K562 (cell line): ENCODE measurements around the gene CPSF4. TPM values are rescaled to one million over a fixed set of nuclear protein-coding genes. Genes with fewer than 3 reads are reported as not detected.

ENCODE experiments used
- ADNP ChIP-seq: fragments of 200-800 bp; sonication (Bioruptor generic); IDR thresholded peaks from 2 replicates; pipeline ENCODE4 v1.6.1; 2016; ENCODE audit warnings: missing genetic modification characterization, missing compliant biosample characterization
- BRF2 ChIP-seq: IDR thresholded peaks from 3 replicates; pipeline ENCODE4 v1.6.1; 2011; ENCODE audit warnings: borderline replicate concordance, mild to moderate bottlenecking; ENCODE audit not compliant: insufficient read length, insufficient read depth
- ELF2 ChIP-seq: fragments of 250-450 bp; sonication (Bioruptor Pico); IDR thresholded peaks from 2 replicates; pipeline ENCODE4 v1.5.0; 2021; ENCODE audit warnings: mild to moderate bottlenecking
- GABPB1 ChIP-seq: sonication (generic); formaldehyde crosslinking; IDR thresholded peaks from 2 replicates; pipeline ENCODE4 v1.8.0; 2022; ENCODE audit warnings: mild to moderate bottlenecking, missing genetic modification reagents
- ID3 ChIP-seq, 2 experiments: fragments of 250-450 bp in 1 of 2; fragments of 450-650 bp in 1 of 2; sonication (Bioruptor Pico) in 1 of 2; IDR thresholded peaks; 2 replicates each; pipeline versions ENCODE4 v1.6.1 to v1.8.0; 2016 to 2021; ENCODE audit warnings: mild to moderate bottlenecking in 2 of 2, moderate library complexity in 2 of 2, missing compliant biosample characterization in 1 of 2, missing genetic modification characterization in 1 of 2
- KAT7 ChIP-seq: sonication (generic); formaldehyde crosslinking; IDR thresholded peaks from 2 replicates; pipeline ENCODE4 v1.8.0; 2022; ENCODE audit warnings: missing genetic modification reagents, mild to moderate bottlenecking, borderline replicate concordance
- KDM5B ChIP-seq: fragments of 200-600 bp; sonication (generic); IDR thresholded peaks from 2 replicates; pipeline ENCODE4 v1.6.1; 2012; ENCODE audit warnings: low read depth, mild to moderate bottlenecking, moderate library complexity, low read length, control low read depth, inconsistent platforms; ENCODE audit not compliant: insufficient replicate concordance
- KHSRP ChIP-seq: fragments of 450-650 bp; IDR thresholded peaks from 2 replicates; pipeline ENCODE4 v1.6.1; 2017
- MCM5 ChIP-seq: fragments of 450-650 bp; IDR thresholded peaks from 2 replicates; pipeline ENCODE4 v1.6.1; 2016; ENCODE audit warnings: low read depth
- MEIS2 ChIP-seq: fragments of 450-650 bp; IDR thresholded peaks from 2 replicates; pipeline ENCODE4 v1.6.1; 2014; ENCODE audit warnings: mild to moderate bottlenecking; ENCODE audit not compliant: partially characterized antibody
- MNT ChIP-seq, 2 experiments: fragments of 450-650 bp; conservative IDR thresholded peaks; 2 replicates each; pipeline ENCODE4 v1.6.1; 2017; ENCODE audit warnings: mild to moderate bottlenecking in 2 of 2, moderate library complexity in 2 of 2
- MTF1 ChIP-seq: fragments of 250-450 bp; sonication (Bioruptor Pico); IDR thresholded peaks from 2 replicates; pipeline ENCODE4 v1.9.0; 2021; ENCODE audit warnings: moderate library complexity, mild to moderate bottlenecking, inconsistent platforms, borderline replicate concordance
- SIN3B ChIP-seq: fragments of 450-650 bp; IDR thresholded peaks from 2 replicates; pipeline ENCODE4 v1.6.1; 2017; ENCODE audit warnings: low read depth, mild to moderate bottlenecking, moderate library complexity
- SRSF1 ChIP-seq: fragments of 200-400 bp; formaldehyde crosslinking; IDR thresholded peaks from 2 replicates; pipeline ENCODE4 v1.6.1; 2017; ENCODE audit warnings: mild to moderate bottlenecking, low read depth, low read length, moderate library complexity
- TEAD4 ChIP-seq, 2 experiments: sonication (generic) in 1 of 2; formaldehyde crosslinking in 1 of 2; IDR thresholded peaks; 2 replicates each; pipeline versions ENCODE4 v1.6.1 to v1.8.0; 2012 to 2022; ENCODE audit warnings: borderline replicate concordance in 1 of 2, inconsistent platforms in 1 of 2, low read length in 1 of 2, mild to moderate bottlenecking in 1 of 2, missing genetic modification reagents in 1 of 2
- ZMIZ1 ChIP-seq, 2 experiments: fragments of 150-350 bp in 1 of 2; IDR thresholded peaks; 2 replicates each; pipeline ENCODE4 v1.6.1; 2012 to 2016; ENCODE audit warnings: low read depth in 2 of 2, low read length in 2 of 2, mild to moderate bottlenecking in 1 of 2, moderate library complexity in 1 of 2
- ZNF224 ChIP-seq: sonication (generic); formaldehyde crosslinking; IDR thresholded peaks from 2 replicates; pipeline ENCODE4 v1.8.0; 2022; ENCODE audit warnings: mild to moderate bottlenecking, missing genetic modification reagents
- ZNF311 ChIP-seq: fragments of 250-450 bp; sonication (Bioruptor Pico); IDR thresholded peaks from 2 replicates; pipeline ENCODE4 v1.4.0; 2020; ENCODE audit warnings: mild to moderate bottlenecking, moderate library complexity
- ZNF696 ChIP-seq: fragments of 250-450 bp; sonication (Bioruptor Pico); conservative IDR thresholded peaks from 2 replicates; pipeline ENCODE4 v1.4.0; 2020; ENCODE audit warnings: mild to moderate bottlenecking, moderate library complexity
- ZSCAN29 ChIP-seq: fragments of 450-650 bp; IDR thresholded peaks from 2 replicates; pipeline ENCODE4 v1.6.1; 2017
- polyA plus RNA-seq, 8 experiments: library from polyadenylated mRNA; depleted of rRNA in 4 of 8; stranded (reverse) in 5 of 8; unstranded in 3 of 8; fragments of >200 nt; fragmentation: Nextera tagmentation in 2 of 8; fragmentation: Illumina TruSeq in 1 of 8; extraction: Ambion mirVana in 2 of 8; extraction: Trizol in 1 of 8; gene quantifications; 2 replicates each; pipeline versions ENCODE4 v1.2.1 to v1.2.3, GENCODE V29; 2011 to 2014; ENCODE audit warnings: inconsistent platforms in 1 of 8, missing spikeins in 1 of 8
- total RNA-seq, 7 experiments: library from RNA; depleted of rRNA in 6 of 7; stranded (reverse); fragments of >200 nt in 6 of 7; fragmentation: Illumina TruSeq in 2 of 7; extraction: Trizol in 2 of 7; gene quantifications; 2 replicates each; pipeline versions ENCODE4 v1.2.1 to v1.2.3, GENCODE V29; 2011 to 2021; ENCODE audit warnings: low replicate concordance in 1 of 7

Gene CPSF4
- total and polyA plus RNA-seq, 9 of the 15 experiments (the other 6 are each of a cell fraction or from before 2014, with no cell fraction given), result 16.9 to 118 (median 71.7) TPM

GRCh38 chr7:99504603-99505323, 66.0 kb downstream of the CPSF4 start, which contains the start of gene ZKSCAN5 (continued):
- TF ChIP-seq ELF2 (CRISPR knock-in tag), result peak; percentile 99
- no peak for TF ChIP-seq ZNF311 (CRISPR knock-in tag)
- no peak for TF ChIP-seq ZNF696 (CRISPR knock-in tag)
- TF ChIP-seq TEAD4 (IDR thresholded peaks at IDR 0.05; ENCODE audit: low read length), result no peak; the same call in 1 of the 2 replicates
- no peak for TF ChIP-seq TEAD4 (CRISPR knock-in tag; IDR thresholded peaks at IDR 0.05; ENCODE audit: borderline replicate concordance)
- TF ChIP-seq MTF1 (CRISPR knock-in tag), result no peak
- peak in 1 of 2 experiments; percentile 63; a peak in 1 of 4 replicates for TF ChIP-seq ZMIZ1 (IDR thresholded peaks at IDR 0.05; ENCODE audit: low read depth in 2 of 2, low read length in 2 of 2)
- peak; percentile 93 for TF ChIP-seq GABPB1 (CRISPR knock-in tag)
- no peak for TF ChIP-seq MEIS2
- no peak for TF ChIP-seq BRF2
- peak; percentile 59; the same call in 1 of the 2 replicates for TF ChIP-seq SIN3B
- peak; percentile 93 for TF ChIP-seq KDM5B
- TF ChIP-seq ID3 (CRISPR knock-in tag; IDR thresholded peaks at IDR 0.05), result no peak
- TF ChIP-seq ID3 (tag; IDR thresholded peaks at IDR 0.05), result no peak
- peak; percentile 84; the same call in 1 of the 2 replicates for TF ChIP-seq KAT7 (CRISPR knock-in tag)
- peak; percentile 82 to 91 for TF ChIP-seq MNT (conservative IDR thresholded peaks at IDR 0.05)
- no peak for TF ChIP-seq ZSCAN29
- 0 out of 2 replicates have a peak, but pooled peaks have one; percentile 50 for TF ChIP-seq ZNF224 (CRISPR knock-in tag)
- no peak for TF ChIP-seq ADNP (tag)
- TF ChIP-seq KHSRP, result peak; percentile 48; the same call in 1 of the 2 replicates
- no peak for TF ChIP-seq MCM5
- 0 out of 2 replicates have a peak, but pooled peaks have one; percentile 46 for TF ChIP-seq SRSF1
